Psoas muscle (tissue), 8 donors: ENCODE results near the gene ALDH1L2. TPM values are rescaled to one million over a fixed set of nuclear protein-coding genes. Genes with fewer than 3 reads are reported as not detected.

ENCODE experiments used
- ATAC-seq, 4 donors: fragments of 200-7000 bp; cut with Tn5 transposase; one replicate each; pipeline ENCODE4 v1.9.1; 2020; ENCODE audit warnings: moderate library complexity in 3 of 4, mild to moderate bottlenecking in 2 of 4
- DNase-seq, 2 donors: peaks; one replicate each; pipeline ENCODE4 v3.0.0-alpha.2; 2020
- H3K27ac ChIP-seq: fragments of 200-600 bp; one replicate; pipeline ENCODE4 v1.8.0; 2022
- H3K27me3 ChIP-seq, 3 donors: fragments of 200-600 bp in 1 of 3; one replicate each; pipeline versions ENCODE4 v1.6.1 to v1.8.0; 2013 to 2022; ENCODE audit warnings: low read length in 2 of 3, mild to moderate bottlenecking in 2 of 3, moderate library complexity in 1 of 3; ENCODE audit not compliant: insufficient read depth in 3 of 3
- H3K36me3 ChIP-seq, 2 donors: fragments of 200-600 bp in 1 of 2; one replicate each; pipeline versions ENCODE4 v1.6.1 to v1.8.0; 2013 to 2022; ENCODE audit warnings: low read depth in 1 of 2, mild to moderate bottlenecking in 1 of 2, moderate library complexity in 1 of 2; ENCODE audit not compliant: insufficient read depth in 1 of 2
- H3K4me1 ChIP-seq: fragments of 200-600 bp; one replicate; pipeline ENCODE4 v1.8.0; 2022
- H3K4me3 ChIP-seq: fragments of 200-600 bp; one replicate; pipeline ENCODE4 v1.8.0; 2022; ENCODE audit warnings: mild to moderate bottlenecking
- H3K9me3 ChIP-seq: fragments of 200-600 bp; one replicate; pipeline ENCODE4 v1.8.0; 2022
- WGBS, 3 donors: extraction: QIAGEN DNeasy Blood & Tissue Kit; methylation state at CpG; one replicate each; pipeline versions ENCODE4 v1.1.6 to v1.1.7; 2013; 5-methylcytosine and 5-hydroxymethylcytosine counted together
- intact Hi-C, 2 donors: fragments of 100-400 bp; cut with DNase I; formaldehyde crosslinking; loops; one replicate each; pipeline versions ENCODE4 v1.11.0 to v1.14.2; 2022
- polyA plus RNA-seq, 3 donors: library from polyadenylated mRNA; stranded (reverse); fragments of 200-250 nt; gene quantifications; one replicate each; pipeline ENCODE4 v1.2.3, GENCODE V29; 2013
- total RNA-seq, 4 donors: library from RNA; stranded (reverse); fragmentation: NEBNext Ultra II Directional in 2 of 4; extraction: Animal tissue kit (Norgen Biotek cat#: 25700) in 2 of 4; gene quantifications; one replicate each; pipeline versions ENCODE4 v1.2.1 to v1.2.4, GENCODE V29; 2021 to 2023
- TF ChIP-seq, protein P1 (sequence below): fragments of 200-600 bp; IDR thresholded peaks from one replicate; pipeline ENCODE4 v1.8.0; 2022; ENCODE audit warnings: antibody characterized with exemption
- donor health status: healthy with polysubstance abuse.
- donor health status: DM: no; HTN: no; CAD: no; lungs with moderate emphysema.
- donor health status: Bipolar disorder and iron deficiency.
- donor health status: healthy.
- donor health status: DM: yes; HTN: yes; CAD: no.
- donor health status: DM: no; HTN: no; CAD: no.
- donor health status: DM: no; HTN: no; CAD: no.
- donor health status: DM: yes; HTN: yes; CAD: no.

Gene ALDH1L2
- total and polyA plus RNA-seq, 7 donors, result 0.14 to 3.1 (median 0.93) TPM

DNA sequence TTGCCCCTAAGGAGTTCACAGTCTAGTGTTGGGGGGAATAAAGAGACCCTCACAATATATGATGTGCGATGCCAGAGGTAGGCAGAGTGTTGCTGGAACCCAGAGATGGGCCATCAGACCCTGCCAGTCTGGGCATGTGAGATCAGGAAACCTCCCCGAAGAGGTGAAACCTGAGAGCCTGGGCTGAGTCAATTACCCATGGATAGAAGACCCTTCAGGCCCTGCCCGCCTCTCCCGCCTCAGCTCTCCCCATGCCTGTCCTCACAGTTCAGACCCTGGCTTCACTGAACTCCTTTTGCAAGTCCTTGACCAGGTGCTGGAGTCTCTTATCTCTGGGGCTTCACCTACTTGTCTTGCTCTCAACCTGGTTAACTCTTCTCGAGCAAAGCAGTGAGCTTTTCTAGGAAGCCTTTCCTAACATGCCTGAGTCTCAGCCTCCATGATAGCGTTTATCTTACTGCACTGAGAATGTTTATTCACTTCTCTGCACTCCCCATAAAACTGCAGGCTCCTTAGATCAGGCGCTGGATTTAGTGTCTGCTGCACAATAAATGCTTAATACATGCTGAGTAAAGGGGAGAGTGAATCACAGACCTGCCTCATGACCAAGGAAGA, 19.6 kb downstream of the ALDH1L2 start:
- TF ChIP-seq, protein P1, sequence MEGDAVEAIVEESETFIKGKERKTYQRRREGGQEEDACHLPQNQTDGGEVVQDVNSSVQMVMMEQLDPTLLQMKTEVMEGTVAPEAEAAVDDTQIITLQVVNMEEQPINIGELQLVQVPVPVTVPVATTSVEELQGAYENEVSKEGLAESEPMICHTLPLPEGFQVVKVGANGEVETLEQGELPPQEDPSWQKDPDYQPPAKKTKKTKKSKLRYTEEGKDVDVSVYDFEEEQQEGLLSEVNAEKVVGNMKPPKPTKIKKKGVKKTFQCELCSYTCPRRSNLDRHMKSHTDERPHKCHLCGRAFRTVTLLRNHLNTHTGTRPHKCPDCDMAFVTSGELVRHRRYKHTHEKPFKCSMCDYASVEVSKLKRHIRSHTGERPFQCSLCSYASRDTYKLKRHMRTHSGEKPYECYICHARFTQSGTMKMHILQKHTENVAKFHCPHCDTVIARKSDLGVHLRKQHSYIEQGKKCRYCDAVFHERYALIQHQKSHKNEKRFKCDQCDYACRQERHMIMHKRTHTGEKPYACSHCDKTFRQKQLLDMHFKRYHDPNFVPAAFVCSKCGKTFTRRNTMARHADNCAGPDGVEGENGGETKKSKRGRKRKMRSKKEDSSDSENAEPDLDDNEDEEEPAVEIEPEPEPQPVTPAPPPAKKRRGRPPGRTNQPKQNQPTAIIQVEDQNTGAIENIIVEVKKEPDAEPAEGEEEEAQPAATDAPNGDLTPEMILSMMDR, result no peak
- Histone ChIP-seq H3K4me3 (no peak overlapping the region), H3K9me3 (no peaks in the 10 kb centered on the region), H3K27ac (no peak overlapping the region), H3K27me3 (no peaks in the 10 kb centered on the region), H3K36me3 (peaks cover 0 to 3% of the 10 kb centered on the region in 2 donors), H3K4me1 (no peaks in the 10 kb centered on the region)
- ATAC-seq (no peak), DNase-seq (no peak)
- intact Hi-C loops, result no loop called here
- WGBS, 3 donors, result 58 to 74% (median 72%) methylated on average over 7 of the region's 7 CpGs

DNA sequence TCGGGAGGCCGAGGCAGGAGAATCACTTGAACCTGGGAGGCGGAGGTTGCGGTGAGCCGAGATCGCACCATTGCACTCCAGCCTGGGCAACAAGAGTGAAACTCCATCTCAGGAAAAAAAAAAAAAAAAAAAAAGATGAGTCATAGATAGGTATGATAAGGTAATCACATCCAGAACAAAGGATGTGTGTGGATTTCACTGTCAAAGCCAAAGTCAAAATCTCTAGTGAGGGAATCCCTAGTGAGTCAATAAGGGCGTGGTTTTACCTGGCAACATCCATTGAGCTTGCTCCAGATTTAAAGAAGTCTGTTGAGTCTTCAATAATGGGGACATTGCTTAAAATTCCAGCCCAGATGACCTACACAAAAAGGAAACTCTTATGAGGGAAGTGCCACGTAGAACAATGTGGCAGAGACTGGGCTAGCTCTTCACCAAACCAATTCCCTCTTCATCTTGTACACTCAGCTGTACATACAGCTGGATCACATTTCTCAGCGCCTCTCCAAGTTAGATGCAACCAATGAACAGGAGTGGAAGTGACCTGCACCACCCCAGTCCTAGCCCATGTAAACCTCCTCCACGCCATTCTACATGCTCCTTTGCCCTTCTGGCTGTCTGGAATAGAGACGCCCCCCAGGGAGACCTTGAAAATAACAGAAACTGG, 23.4 kb downstream of the ALDH1L2 start:
- no peak overlapping the region for H3K4me3 ChIP-seq
- TF ChIP-seq, protein P1, result no peak
- intact Hi-C loops, result no loop called here
- ATAC-seq, result no peak
- DNase-seq, result no peak
- H3K27ac ChIP-seq, result no peak overlapping the region
- H3K27me3 ChIP-seq, result no peaks in the 10 kb centered on the region
- 87 to 90% (median 88%) methylated on average over 5 to 10 of the region's 11 CpGs for WGBS, 3 donors
- peaks cover 5% of the 10 kb centered on the region for H3K9me3 ChIP-seq
- H3K36me3 ChIP-seq, result peaks cover 0 to 3% of the 10 kb centered on the region in 2 donors
- no peaks in the 10 kb centered on the region for H3K4me1 ChIP-seq

- Histone ChIP-seq H3K36me3 (no peaks in the 10 kb centered on the region), H3K27me3 (no peaks in the 10 kb centered on the region), H3K27ac (no peak overlapping the region), H3K4me3 (no peak overlapping the region), H3K4me1 (no peaks in the 10 kb centered on the region), H3K9me3 (peaks cover 5% of the 10 kb centered on the region)
- ATAC-seq (no peak), DNase-seq (no peak)
- TF ChIP-seq, protein P1, result no peak
- 83 to 89% (median 87%) methylated on average over 2 of the region's 2 CpGs for WGBS, 3 donors
- intact Hi-C loops, result loop anchor here in 1 of 2 donors (10.0 kb wide), 1 partner anchor 182 kb away; no protein-coding TSS in a partner anchor
These were observed 27.1 kb downstream of the ALDH1L2 start for GRCh38 chr12:105057174-105057573.

GRCh38 chr12:105053116-105053572, 31.1 kb downstream of the ALDH1L2 start:
- 7 to 8% (median 8%) methylated on average over 2 of the region's 2 CpGs for WGBS, 3 donors
- intact Hi-C loops, result loop anchor here (1.0 to 10.0 kb wide), 5 partner anchors 178 to 852 kb away; no protein-coding TSS in a partner anchor
- Histone ChIP-seq H3K36me3 (peaks cover 0 to 2% of the 10 kb centered on the region in 2 donors), H3K9me3 (peaks cover 5% of the 10 kb centered on the region), H3K27ac (no peak overlapping the region), H3K4me1 (no peaks in the 10 kb centered on the region), H3K27me3 (no peaks in the 10 kb centered on the region), H3K4me3 (no peak overlapping the region)
- DNase-seq, result peak; percentile 63 to 73
- TF ChIP-seq, protein P1, result peak; percentile 95
- peak in 3 of 4 donors; percentile 48 to 84 (median 72) for ATAC-seq
